Memory B cell (primary cell): ENCODE data around the gene SMARCC1.

Source experiments
- ATAC-seq: fragments of 150-1000 bp; cut with Tn5 transposase; 2 replicates; pipeline ENCODE4 v1.10.0; 2021; ENCODE audit warnings: low read depth, mild to moderate bottlenecking, moderate library complexity
- DNase-seq, 2 donors: peaks; one replicate each; pipeline ENCODE4 v3.0.0; 2022; ENCODE audit warnings: low spot score in 2 of 2
- H3K27ac Mint-ChIP-seq: one replicate; pipeline ENCODE4 v1.8.0; 2022; ENCODE audit warnings: mild to moderate bottlenecking, moderate library complexity, mixed read lengths
- H3K27me3 Mint-ChIP-seq: one replicate; pipeline ENCODE4 v1.8.0; 2022; ENCODE audit warnings: mixed read lengths
- H3K36me3 Mint-ChIP-seq: one replicate; pipeline ENCODE4 v1.8.0; 2022; ENCODE audit warnings: mild to moderate bottlenecking, mixed read lengths
- H3K4me1 Mint-ChIP-seq: one replicate; pipeline ENCODE4 v1.8.0; 2022; ENCODE audit warnings: mixed read lengths
- H3K4me3 Mint-ChIP-seq: one replicate; pipeline ENCODE4 v1.8.0; 2022; ENCODE audit warnings: mild to moderate bottlenecking, moderate library complexity, mixed read lengths
- H3K9me3 Mint-ChIP-seq: one replicate; pipeline ENCODE4 v1.8.0; 2022; ENCODE audit warnings: mixed read lengths

SMARCC1 gene

GRCh38 chr3:47704237-47704612, 77.5 kb downstream of the SMARCC1 start:
- Mint-ChIP-seq H3K9me3 (no peaks in the 10 kb centered on the region), H3K4me1 (peaks cover 3% of the 10 kb centered on the region), H3K4me3 (no peak overlapping the region), H3K27ac (no peak overlapping the region), H3K27me3 (no peaks in the 10 kb centered on the region), H3K36me3 (peaks cover 29% of the 10 kb centered on the region)
- ATAC-seq = no peak
- DNase-seq = no peak

- no peaks in the 10 kb centered on the region for H3K27me3 Mint-ChIP-seq
- peaks cover 23% of the 10 kb centered on the region for H3K36me3 Mint-ChIP-seq
- H3K4me3 Mint-ChIP-seq = no peak overlapping the region
- no peak overlapping the region for H3K27ac Mint-ChIP-seq
- ATAC-seq (no peak), DNase-seq (no peak)
- no peaks in the 10 kb centered on the region for H3K9me3 Mint-ChIP-seq
- peaks cover 3% of the 10 kb centered on the region for H3K4me1 Mint-ChIP-seq
Measured at GRCh38 chr3:47701388-47701787, 80.3 kb downstream of the SMARCC1 start.

GRCh38 chr3:47692158-47692557, 89.5 kb downstream of the SMARCC1 start:
- no peaks in the 10 kb centered on the region for H3K4me1 Mint-ChIP-seq
- H3K9me3 Mint-ChIP-seq = no peaks in the 10 kb centered on the region
- DNase-seq (no peak), ATAC-seq (no peak)
- H3K4me3 Mint-ChIP-seq = no peak overlapping the region
- peaks cover 20% of the 10 kb centered on the region for H3K36me3 Mint-ChIP-seq
- no peak overlapping the region for H3K27ac Mint-ChIP-seq
- H3K27me3 Mint-ChIP-seq = no peaks in the 10 kb centered on the region

GRCh38 chr3:47688488-47688887, 93.2 kb downstream of the SMARCC1 start:
- H3K4me1 Mint-ChIP-seq = no peaks in the 10 kb centered on the region
- H3K36me3 Mint-ChIP-seq = peaks cover 23% of the 10 kb centered on the region
- H3K27me3 Mint-ChIP-seq = no peaks in the 10 kb centered on the region
- no peaks in the 10 kb centered on the region for H3K9me3 Mint-ChIP-seq
- DNase-seq (no peak), ATAC-seq (no peak)
- no peak overlapping the region for H3K27ac Mint-ChIP-seq
- no peak overlapping the region for H3K4me3 Mint-ChIP-seq

- H3K9me3 Mint-ChIP-seq = no peaks in the 10 kb centered on the region
- H3K4me3 Mint-ChIP-seq = no peak overlapping the region
- peaks cover 18% of the 10 kb centered on the region for H3K36me3 Mint-ChIP-seq
- H3K27ac Mint-ChIP-seq = no peak overlapping the region
- ATAC-seq (no peak), DNase-seq (no peak)
- H3K4me1 Mint-ChIP-seq = no peaks in the 10 kb centered on the region
- no peaks in the 10 kb centered on the region for H3K27me3 Mint-ChIP-seq
Measured at GRCh38 chr3:47685037-47685436, 96.7 kb downstream of the SMARCC1 start.

GRCh38 chr3:47681016-47681415, 100.7 kb downstream of the SMARCC1 start:
- Mint-ChIP-seq H3K36me3 (peaks cover 32% of the 10 kb centered on the region), H3K4me3 (no peak overlapping the region), H3K27ac (no peak overlapping the region), H3K9me3 (no peaks in the 10 kb centered on the region), H3K4me1 (peaks cover 4% of the 10 kb centered on the region), H3K27me3 (no peaks in the 10 kb centered on the region)
- ATAC-seq (no peak), DNase-seq (no peak)

- ATAC-seq (no peak), DNase-seq (no peak)
- Mint-ChIP-seq H3K27me3 (no peaks in the 10 kb centered on the region), H3K4me1 (peaks cover 4% of the 10 kb centered on the region), H3K4me3 (no peak overlapping the region), H3K27ac (peak overlapping the region; percentile 82), H3K9me3 (no peaks in the 10 kb centered on the region), H3K36me3 (peaks cover 38% of the 10 kb centered on the region)
Measured at GRCh38 chr3:47678446-47679338, 103.0 kb downstream of the SMARCC1 start.

- H3K36me3 Mint-ChIP-seq = peaks cover 13% of the 10 kb centered on the region
- no peaks in the 10 kb centered on the region for H3K4me1 Mint-ChIP-seq
- no peak overlapping the region for H3K27ac Mint-ChIP-seq
- H3K9me3 Mint-ChIP-seq = no peaks in the 10 kb centered on the region
- no peak for ATAC-seq
- DNase-seq = no peak
- H3K27me3 Mint-ChIP-seq = no peaks in the 10 kb centered on the region
- H3K4me3 Mint-ChIP-seq = no peak overlapping the region
Measured at GRCh38 chr3:47669026-47669749, 112.5 kb downstream of the SMARCC1 start.

GRCh38 chr3:47666118-47666517, 115.6 kb downstream of the SMARCC1 start:
- Mint-ChIP-seq H3K4me3 (no peak overlapping the region), H3K27me3 (no peaks in the 10 kb centered on the region), H3K36me3 (peaks cover 18% of the 10 kb centered on the region), H3K4me1 (no peaks in the 10 kb centered on the region), H3K27ac (peak overlapping the region; percentile 2), H3K9me3 (no peaks in the 10 kb centered on the region)
- no peak for DNase-seq
- ATAC-seq = no peak

GRCh38 chr3:47664519-47664918, 117.2 kb downstream of the SMARCC1 start:
- H3K4me1 Mint-ChIP-seq = no peaks in the 10 kb centered on the region
- no peak overlapping the region for H3K4me3 Mint-ChIP-seq
- DNase-seq (no peak), ATAC-seq (no peak)
- H3K27me3 Mint-ChIP-seq = no peaks in the 10 kb centered on the region
- H3K36me3 Mint-ChIP-seq = peaks cover 22% of the 10 kb centered on the region
- H3K27ac Mint-ChIP-seq = no peak overlapping the region
- H3K9me3 Mint-ChIP-seq = no peaks in the 10 kb centered on the region

GRCh38 chr3:47663630-47664240, 118.0 kb downstream of the SMARCC1 start:
- Mint-ChIP-seq H3K4me1 (no peaks in the 10 kb centered on the region), H3K4me3 (no peak overlapping the region), H3K27me3 (no peaks in the 10 kb centered on the region), H3K27ac (peak overlapping the region; percentile 70), H3K36me3 (peaks cover 24% of the 10 kb centered on the region), H3K9me3 (no peaks in the 10 kb centered on the region)
- DNase-seq = no peak
- no peak for ATAC-seq

- H3K4me3 Mint-ChIP-seq = no peak overlapping the region
- peaks cover 2% of the 10 kb centered on the region for H3K9me3 Mint-ChIP-seq
- no peaks in the 10 kb centered on the region for H3K27me3 Mint-ChIP-seq
- no peaks in the 10 kb centered on the region for H3K4me1 Mint-ChIP-seq
- ATAC-seq (no peak), DNase-seq (no peak)
- no peak overlapping the region for H3K27ac Mint-ChIP-seq
- peaks cover 42% of the 10 kb centered on the region for H3K36me3 Mint-ChIP-seq
Measured at GRCh38 chr3:47661121-47661752, 120.5 kb downstream of the SMARCC1 start.

- no peak for ATAC-seq
- Mint-ChIP-seq H3K4me1 (no peaks in the 10 kb centered on the region), H3K27ac (no peak overlapping the region), H3K27me3 (no peaks in the 10 kb centered on the region), H3K9me3 (peaks cover 2% of the 10 kb centered on the region), H3K4me3 (no peak overlapping the region), H3K36me3 (peaks cover 38% of the 10 kb centered on the region)
- DNase-seq = no peak
Measured at GRCh38 chr3:47658444-47658843, 123.2 kb downstream of the SMARCC1 start.

- Mint-ChIP-seq H3K36me3 (peaks cover 16% of the 10 kb centered on the region), H3K4me3 (no peak overlapping the region), H3K4me1 (no peaks in the 10 kb centered on the region), H3K27me3 (no peaks in the 10 kb centered on the region), H3K27ac (no peak overlapping the region), H3K9me3 (no peaks in the 10 kb centered on the region)
- no peak for ATAC-seq
- no peak for DNase-seq
Measured at GRCh38 chr3:47652142-47652541, 129.6 kb downstream of the SMARCC1 start.
